Measurements from ENCODE around the gene CHN1.

DNA sequence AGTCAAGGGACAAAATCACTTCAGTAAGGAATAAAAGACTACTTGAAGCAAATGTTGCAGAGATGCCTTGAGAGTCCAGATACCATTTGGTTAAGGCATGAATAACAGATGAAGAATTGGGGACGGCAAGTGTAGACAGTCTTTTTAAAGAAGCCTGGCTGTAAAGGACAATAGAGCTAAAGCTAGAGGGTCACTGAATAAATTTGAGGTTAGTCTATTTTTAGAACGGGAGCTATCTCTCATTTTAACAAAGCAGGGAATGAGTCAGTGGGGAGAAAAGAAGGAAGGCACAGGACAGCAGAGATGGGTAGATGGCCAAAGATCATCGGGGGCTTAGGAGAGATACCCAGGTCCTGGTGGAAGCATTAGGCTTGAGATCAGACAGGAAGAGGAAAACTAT lies 30.6 kb upstream of the CHN1 start:
- TF ChIP-seq, protein P1, sequence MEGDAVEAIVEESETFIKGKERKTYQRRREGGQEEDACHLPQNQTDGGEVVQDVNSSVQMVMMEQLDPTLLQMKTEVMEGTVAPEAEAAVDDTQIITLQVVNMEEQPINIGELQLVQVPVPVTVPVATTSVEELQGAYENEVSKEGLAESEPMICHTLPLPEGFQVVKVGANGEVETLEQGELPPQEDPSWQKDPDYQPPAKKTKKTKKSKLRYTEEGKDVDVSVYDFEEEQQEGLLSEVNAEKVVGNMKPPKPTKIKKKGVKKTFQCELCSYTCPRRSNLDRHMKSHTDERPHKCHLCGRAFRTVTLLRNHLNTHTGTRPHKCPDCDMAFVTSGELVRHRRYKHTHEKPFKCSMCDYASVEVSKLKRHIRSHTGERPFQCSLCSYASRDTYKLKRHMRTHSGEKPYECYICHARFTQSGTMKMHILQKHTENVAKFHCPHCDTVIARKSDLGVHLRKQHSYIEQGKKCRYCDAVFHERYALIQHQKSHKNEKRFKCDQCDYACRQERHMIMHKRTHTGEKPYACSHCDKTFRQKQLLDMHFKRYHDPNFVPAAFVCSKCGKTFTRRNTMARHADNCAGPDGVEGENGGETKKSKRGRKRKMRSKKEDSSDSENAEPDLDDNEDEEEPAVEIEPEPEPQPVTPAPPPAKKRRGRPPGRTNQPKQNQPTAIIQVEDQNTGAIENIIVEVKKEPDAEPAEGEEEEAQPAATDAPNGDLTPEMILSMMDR (IDR thresholded peaks at IDR 0.05): no peak
- TF ChIP-seq EP300 (IDR thresholded peaks at IDR 0.05): no peak
- TF ChIP-seq POLR2AphosphoS5 (IDR thresholded peaks at IDR 0.05): no peak
- TF ChIP-seq POLR2A (IDR thresholded peaks at IDR 0.05): no peak

All from upper lobe of left lung (tissue), 4 donors.